Putamen (tissue), 1 donor: ENCODE measurements around the gene KPNB1.
A peak's percentile ranks its signal among the peaks of the same experiment; 100 is the strongest.

Source experiments
- DNase-seq: peaks from one replicate; pipeline ENCODE4 v3.0.0-alpha.2; 2016; ENCODE audit warnings: low spot score

Gene KPNB1

GRCh38 chr17:47649153-47649971, at the start of gene KPNB1:
Gene KPNB1, plus strand, starts transcription at chr17:47649919. Its CDS starts 326 bp downstream, at chr17:47650245.
- peak; percentile 100 for DNase-seq

- no peak for DNase-seq
Measured at GRCh38 chr17:47603830-47604597, 45.7 kb upstream of the KPNB1 start.

- no peak for DNase-seq
Measured at GRCh38 chr17:47604598-47604927, 45.2 kb upstream of the KPNB1 start.

- no peak for DNase-seq
Measured at GRCh38 chr17:47605011-47605410, 44.7 kb upstream of the KPNB1 start.

- no peak for DNase-seq
Measured at GRCh38 chr17:47607481-47607880, 42.2 kb upstream of the KPNB1 start.

- DNase-seq, result no peak
Measured at GRCh38 chr17:47611372-47612350, 38.1 kb upstream of the KPNB1 start.

GRCh38 chr17:47615766-47616424, 33.8 kb upstream of the KPNB1 start:
- DNase-seq, result peak; percentile 39

GRCh38 chr17:47618410-47618809, 31.3 kb upstream of the KPNB1 start:
- DNase-seq, result no peak

- no peak for DNase-seq
Measured at GRCh38 chr17:47620503-47621245, 29.0 kb upstream of the KPNB1 start.

GRCh38 chr17:47621293-47622179, 28.2 kb upstream of the KPNB1 start:
- peak; percentile 65 for DNase-seq

GRCh38 chr17:47622180-47622549, 27.6 kb upstream of the KPNB1 start:
- no peak for DNase-seq

- no peak for DNase-seq
Measured at GRCh38 chr17:47624727-47625068, 25.0 kb upstream of the KPNB1 start.

- no peak for DNase-seq
Measured at GRCh38 chr17:47628014-47628566, 21.6 kb upstream of the KPNB1 start.

GRCh38 chr17:47629826-47630225, 19.9 kb upstream of the KPNB1 start:
- DNase-seq, result no peak

- no peak for DNase-seq
Measured at GRCh38 chr17:47630614-47631013, 19.1 kb upstream of the KPNB1 start.

GRCh38 chr17:47632991-47633390, 16.7 kb upstream of the KPNB1 start:
- DNase-seq, result no peak

GRCh38 chr17:47633996-47634395, 15.7 kb upstream of the KPNB1 start:
- DNase-seq, result no peak

- DNase-seq, result no peak
Measured at GRCh38 chr17:47634870-47635269, 14.8 kb upstream of the KPNB1 start.

- DNase-seq, result no peak
Measured at GRCh38 chr17:47635734-47636133, 14.0 kb upstream of the KPNB1 start.
